ENCODE data around the gene B4GALT3.

B4GALT3 gene

GRCh38 chr1:161206411-161207140 lies 29.3 kb upstream of the B4GALT3 start:
- no peak for DNase-seq (ENCODE audit: low read depth in 1 of 2, low spot score in 1 of 2)

GRCh38 chr1:161201836-161202712 lies 24.8 kb upstream of the B4GALT3 start, which contains the start of gene NDUFS2:
TSS of gene NDUFS2 (plus strand) at chr1:161202367. CDS start at chr1:161202386, 19 bp downstream.
- DNase-seq (ENCODE audit: low read depth in 1 of 2, low spot score in 1 of 2), result peak; percentile 85 to 89

GRCh38 chr1:161200992-161201835 lies 23.9 kb upstream of the B4GALT3 start:
- no peak for DNase-seq (ENCODE audit: low read depth in 1 of 2, low spot score in 1 of 2)

GRCh38 chr1:161200421-161200991 lies 23.2 kb upstream of the B4GALT3 start:
- DNase-seq (ENCODE audit: low read depth in 1 of 2, low spot score in 1 of 2), result no peak

- DNase-seq (ENCODE audit: low read depth in 1 of 2, low spot score in 1 of 2), result no peak
Measured at GRCh38 chr1:161199506-161200139, 22.3 kb upstream of the B4GALT3 start.

- DNase-seq (ENCODE audit: low read depth in 1 of 2, low spot score in 1 of 2), result no peak
Measured at GRCh38 chr1:161198897-161199431, 21.7 kb upstream of the B4GALT3 start, which contains the start of gene ADAMTS4. TSS of gene ADAMTS4 (minus strand) at chr1:161199054. CDS start at chr1:161198627, 427 bp downstream.

- DNase-seq (ENCODE audit: low read depth in 1 of 2, low spot score in 1 of 2), result no peak
Measured at GRCh38 chr1:161198194-161198896, 21.0 kb upstream of the B4GALT3 start.

- no peak for DNase-seq (ENCODE audit: low read depth in 1 of 2, low spot score in 1 of 2)
Measured at GRCh38 chr1:161197560-161198193, 20.4 kb upstream of the B4GALT3 start.

GRCh38 chr1:161196521-161197451 lies 19.5 kb upstream of the B4GALT3 start:
- DNase-seq (ENCODE audit: low read depth in 1 of 2, low spot score in 1 of 2), result no peak

GRCh38 chr1:161196111-161196510 lies 18.8 kb upstream of the B4GALT3 start:
- no peak for DNase-seq (ENCODE audit: low read depth in 1 of 2, low spot score in 1 of 2)

GRCh38 chr1:161195171-161195570 lies 17.9 kb upstream of the B4GALT3 start:
- no peak for DNase-seq (ENCODE audit: low read depth in 1 of 2, low spot score in 1 of 2)

GRCh38 chr1:161193561-161194235 lies 16.4 kb upstream of the B4GALT3 start:
- DNase-seq (ENCODE audit: low read depth in 1 of 2, low spot score in 1 of 2), result no peak

- peak; percentile 27 to 47 for DNase-seq (ENCODE audit: low read depth in 1 of 2, low spot score in 1 of 2)
Measured at GRCh38 chr1:161192476-161193465, 15.5 kb upstream of the B4GALT3 start.

- no peak for DNase-seq (ENCODE audit: low read depth in 1 of 2, low spot score in 1 of 2)
Measured at GRCh38 chr1:161191971-161192370, 14.7 kb upstream of the B4GALT3 start.

- DNase-seq (ENCODE audit: low read depth in 1 of 2, low spot score in 1 of 2), result no peak
Measured at GRCh38 chr1:161190962-161191521, 13.7 kb upstream of the B4GALT3 start.

- DNase-seq (ENCODE audit: low read depth in 1 of 2, low spot score in 1 of 2), result no peak
Measured at GRCh38 chr1:161189036-161189435, 11.7 kb upstream of the B4GALT3 start.
